ENCODE measurements around the gene LPP. TPM values are rescaled to one million over a fixed set of nuclear protein-coding genes. Genes with fewer than 3 reads are reported as not detected.

Gene LPP
- total RNA-seq, 1 donor from 2014 or later, result 14.2 TPM

DNA sequence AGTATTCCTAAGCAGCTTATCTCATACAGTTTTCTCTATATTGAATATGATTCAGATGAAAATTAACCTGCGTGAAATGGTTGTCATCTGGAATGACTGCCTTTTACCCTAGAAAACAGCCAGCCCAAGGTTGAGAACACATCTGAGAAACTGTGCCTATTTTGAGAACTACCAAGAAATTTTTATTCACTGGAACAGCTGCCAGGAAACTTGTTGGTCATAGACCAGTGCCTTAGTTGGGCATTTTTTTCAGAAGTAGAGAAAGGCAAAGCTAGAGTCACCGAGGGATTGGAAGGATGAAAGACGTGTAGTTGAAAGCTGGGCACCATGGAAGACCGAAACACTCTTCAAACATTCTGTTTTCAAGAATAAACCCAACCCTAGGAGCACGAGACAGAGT is 277.1 kb downstream of the LPP start:
- FAIRE-seq, result no peak
- no peaks in the 10 kb centered on the region for H3K27me3 ChIP-seq (ENCODE audit: control insufficient read depth, insufficient read depth, low read length)
- TF ChIP-seq, protein P1, sequence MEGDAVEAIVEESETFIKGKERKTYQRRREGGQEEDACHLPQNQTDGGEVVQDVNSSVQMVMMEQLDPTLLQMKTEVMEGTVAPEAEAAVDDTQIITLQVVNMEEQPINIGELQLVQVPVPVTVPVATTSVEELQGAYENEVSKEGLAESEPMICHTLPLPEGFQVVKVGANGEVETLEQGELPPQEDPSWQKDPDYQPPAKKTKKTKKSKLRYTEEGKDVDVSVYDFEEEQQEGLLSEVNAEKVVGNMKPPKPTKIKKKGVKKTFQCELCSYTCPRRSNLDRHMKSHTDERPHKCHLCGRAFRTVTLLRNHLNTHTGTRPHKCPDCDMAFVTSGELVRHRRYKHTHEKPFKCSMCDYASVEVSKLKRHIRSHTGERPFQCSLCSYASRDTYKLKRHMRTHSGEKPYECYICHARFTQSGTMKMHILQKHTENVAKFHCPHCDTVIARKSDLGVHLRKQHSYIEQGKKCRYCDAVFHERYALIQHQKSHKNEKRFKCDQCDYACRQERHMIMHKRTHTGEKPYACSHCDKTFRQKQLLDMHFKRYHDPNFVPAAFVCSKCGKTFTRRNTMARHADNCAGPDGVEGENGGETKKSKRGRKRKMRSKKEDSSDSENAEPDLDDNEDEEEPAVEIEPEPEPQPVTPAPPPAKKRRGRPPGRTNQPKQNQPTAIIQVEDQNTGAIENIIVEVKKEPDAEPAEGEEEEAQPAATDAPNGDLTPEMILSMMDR (IDR thresholded peaks at IDR 0.05; ENCODE audit: insufficient read depth, low read length, severe bottlenecking), result no peak
- H3K4me3 ChIP-seq (ENCODE audit: low read depth, low read length), result no peak overlapping the region
- no peak for DNase-seq (ENCODE audit: low read depth)
- no peaks in the 10 kb centered on the region for H3K36me3 ChIP-seq (ENCODE audit: control insufficient read depth, insufficient read depth, low read length)

DNA sequence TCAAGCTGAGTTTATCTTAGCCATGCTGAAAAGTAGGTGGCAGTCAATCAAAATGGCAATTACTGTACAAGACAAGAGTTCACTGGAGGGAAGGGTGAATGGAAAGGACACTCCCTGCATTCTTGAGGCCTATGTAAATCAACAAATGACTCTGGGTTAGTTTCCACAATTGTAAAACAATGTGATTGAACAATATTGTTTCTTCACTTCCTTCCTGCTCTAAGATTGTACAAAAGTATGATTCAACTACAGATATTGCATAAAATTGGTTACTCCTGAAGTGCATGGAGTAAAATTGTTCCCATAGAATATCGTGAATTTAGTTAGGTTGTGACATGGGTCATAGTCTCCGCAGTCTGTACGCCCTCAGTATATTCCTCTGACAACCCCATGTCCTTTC is 277.6 kb downstream of the LPP start:
- peak; percentile 95 for DNase-seq (ENCODE audit: low read depth)
- H3K4me3 ChIP-seq (ENCODE audit: low read depth, low read length), result no peak overlapping the region

DNA sequence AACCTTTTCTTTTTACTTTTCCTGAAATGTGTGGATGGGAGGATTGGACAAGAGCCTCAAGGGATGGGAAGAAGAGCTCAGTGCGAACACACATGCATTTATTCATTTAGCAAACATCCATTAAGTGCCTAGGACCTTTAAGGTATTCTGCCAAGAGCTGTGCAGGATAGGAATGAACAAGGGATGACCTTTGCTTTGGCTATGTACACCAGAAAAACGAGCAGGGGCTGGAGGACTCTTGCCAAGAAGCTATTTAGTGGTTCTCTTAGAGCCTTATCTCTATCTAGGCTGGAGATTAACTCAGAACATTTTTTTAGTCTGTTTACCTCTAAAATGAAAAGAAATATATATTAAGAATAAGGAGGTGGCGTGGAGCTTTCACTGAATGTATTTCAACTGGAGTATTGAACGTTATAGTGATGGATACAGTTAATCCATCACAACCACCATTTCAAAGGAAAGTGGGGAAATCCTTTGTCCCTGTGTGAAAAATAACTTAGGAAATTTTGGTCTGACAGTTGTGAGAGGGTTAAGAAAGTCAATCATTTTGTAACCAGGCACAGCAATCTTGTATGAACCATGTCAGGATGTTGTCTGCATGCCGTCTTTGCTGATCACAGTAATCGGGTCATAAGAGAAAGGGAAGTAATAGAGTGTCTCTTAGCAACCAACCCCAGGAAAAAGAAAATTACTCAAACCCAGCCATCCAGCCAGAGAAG is 279.0 kb downstream of the LPP start:
- FAIRE-seq (no peak), DNase-seq (ENCODE audit: low read depth) (no peak)
- H3K27me3 ChIP-seq (ENCODE audit: control insufficient read depth, insufficient read depth, low read length), result no peaks in the 10 kb centered on the region
- H3K36me3 ChIP-seq (ENCODE audit: control insufficient read depth, insufficient read depth, low read length), result no peaks in the 10 kb centered on the region
- TF ChIP-seq, protein P1 (IDR thresholded peaks at IDR 0.05; ENCODE audit: insufficient read depth, low read length, severe bottlenecking), result no peak
- no peak overlapping the region for H3K4me3 ChIP-seq (ENCODE audit: low read depth, low read length)

More for the DNA sequence above, 277.6 kb downstream of the LPP start:
- FAIRE-seq, result peak; percentile 94
- Histone ChIP-seq H3K27me3 (ENCODE audit: control insufficient read depth, insufficient read depth, low read length) (no peaks in the 10 kb centered on the region), H3K36me3 (ENCODE audit: control insufficient read depth, insufficient read depth, low read length) (no peaks in the 10 kb centered on the region)
- TF ChIP-seq, protein P1 (IDR thresholded peaks at IDR 0.05; ENCODE audit: insufficient read depth, low read length, severe bottlenecking), result no peak

DNA sequence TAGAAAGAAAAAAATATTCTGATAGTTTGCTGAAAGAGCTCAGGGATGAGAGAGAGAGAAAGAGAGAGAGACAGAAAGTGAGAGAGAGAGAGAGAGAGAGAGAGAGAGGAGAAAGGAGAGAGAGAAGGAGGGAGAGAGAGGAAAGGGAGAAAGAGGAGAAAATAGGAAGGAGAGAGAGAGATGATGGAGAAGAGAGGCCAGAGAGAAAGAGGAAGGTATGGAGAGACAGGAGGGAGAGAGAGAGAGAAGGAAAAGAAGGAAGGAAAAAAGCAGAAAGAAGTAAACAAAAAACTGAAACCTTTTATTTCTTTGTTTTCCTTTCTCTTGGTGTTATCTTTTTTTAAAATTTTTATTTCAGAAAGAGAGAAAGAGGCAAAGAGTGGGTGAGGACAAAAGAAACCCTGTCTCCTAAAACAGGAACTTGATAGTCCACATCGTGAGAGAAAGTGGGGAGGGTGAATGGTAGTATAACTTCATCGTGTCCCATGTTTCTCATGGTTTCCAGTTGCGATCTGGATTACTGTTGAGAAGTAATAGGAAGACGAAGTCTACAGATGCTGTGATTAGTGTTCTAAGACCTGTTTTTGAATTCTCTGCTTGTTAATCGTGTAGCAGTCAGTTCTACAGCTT is 279.7 kb downstream of the LPP start:
- H3K4me3 ChIP-seq (ENCODE audit: low read depth, low read length), result no peak overlapping the region
- TF ChIP-seq, protein P1 (IDR thresholded peaks at IDR 0.05; ENCODE audit: insufficient read depth, low read length, severe bottlenecking), result no peak
- no peaks in the 10 kb centered on the region for H3K27me3 ChIP-seq (ENCODE audit: control insufficient read depth, insufficient read depth, low read length)
- FAIRE-seq, result no peak
- H3K36me3 ChIP-seq (ENCODE audit: control insufficient read depth, insufficient read depth, low read length), result no peaks in the 10 kb centered on the region
- no peak for DNase-seq (ENCODE audit: low read depth)

DNA sequence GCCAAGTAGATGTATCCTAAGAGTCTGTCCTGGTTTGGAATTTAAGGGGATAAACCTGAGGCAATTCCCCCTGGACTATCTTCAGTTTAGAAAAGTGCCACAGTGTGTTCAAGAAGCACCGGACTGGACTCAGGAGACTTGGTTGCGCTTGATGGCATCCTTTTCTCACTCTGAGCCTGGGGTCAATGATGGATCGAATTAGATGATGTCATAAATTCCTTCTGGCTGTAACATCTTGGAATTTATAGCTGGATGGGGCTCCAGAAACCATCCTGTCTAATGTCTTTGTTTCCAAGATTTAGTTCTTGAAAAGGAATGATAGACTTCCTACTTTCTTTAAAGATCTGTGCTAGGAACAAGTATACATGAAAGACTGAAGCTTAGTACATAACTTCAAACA is 280.6 kb downstream of the LPP start:
- TF ChIP-seq, protein P1 (IDR thresholded peaks at IDR 0.05; ENCODE audit: insufficient read depth, low read length, severe bottlenecking), result no peak
- DNase-seq (ENCODE audit: low read depth) (no peak), FAIRE-seq (no peak)
- Histone ChIP-seq H3K4me3 (ENCODE audit: low read depth, low read length) (no peak overlapping the region), H3K36me3 (ENCODE audit: control insufficient read depth, insufficient read depth, low read length) (no peaks in the 10 kb centered on the region), H3K27me3 (ENCODE audit: control insufficient read depth, insufficient read depth, low read length) (no peaks in the 10 kb centered on the region)
